WTC11 (cell line): ENCODE data around the gene SGO2. TPM values are rescaled to one million over a fixed set of nuclear protein-coding genes. Genes with fewer than 3 reads are reported as not detected.

Source experiments
- ATAC-seq: fragments of 200-7000 bp; cut with Tn5 transposase; 2 replicates; pipeline ENCODE4 v1.10.0; 2021; ENCODE audit warnings: mild to moderate bottlenecking, moderate library complexity
- CTCF ChIA-PET: fragments of 300-600 bp; sonication (Branson Sonifier 250); formaldehyde crosslinking; loops from one replicate; lab custom pipeline; 2021; ENCODE audit warnings: antibody characterized with exemption; lab: Charles Lee
- POLR2A ChIA-PET: fragments of 350-600 bp; sonication (Branson Sonifier 250); formaldehyde crosslinking; loops from one replicate; lab custom pipeline; 2021; ENCODE audit warnings: antibody characterized with exemption; lab: Charles Lee
- DNase-seq: peaks from one replicate; pipeline ENCODE4 v3.0.0; 2021; ENCODE audit warnings: low spot score
- H3K27ac Mint-ChIP-seq: 2 replicates; pipeline ENCODE4 v1.8.0; 2021; ENCODE audit warnings: mixed read lengths
- H3K27me3 Mint-ChIP-seq: 2 replicates; pipeline ENCODE4 v1.8.0; 2021; ENCODE audit warnings: low read depth, mild to moderate bottlenecking, moderate library complexity, mixed read lengths
- H3K36me3 Mint-ChIP-seq: 2 replicates; pipeline ENCODE4 v1.8.0; 2021; ENCODE audit warnings: mixed read lengths
- H3K4me1 Mint-ChIP-seq: 2 replicates; pipeline ENCODE4 v1.8.0; 2022; ENCODE audit warnings: mixed read lengths
- H3K4me3 Mint-ChIP-seq: 2 replicates; pipeline ENCODE4 v1.8.0; 2021; ENCODE audit warnings: mild to moderate bottlenecking, moderate library complexity, mixed read lengths
- H3K9me3 Mint-ChIP-seq: 2 replicates; pipeline ENCODE4 v1.8.0; 2021; ENCODE audit warnings: mixed read lengths
- ESRRA ChIP-seq: sonication (generic); formaldehyde crosslinking; IDR thresholded peaks from 2 replicates; pipeline ENCODE4 v1.8.1; 2022; ENCODE audit warnings: mild to moderate bottlenecking, missing genetic modification reagents, borderline replicate concordance
- FOXJ3 ChIP-seq: sonication (generic); formaldehyde crosslinking; IDR thresholded peaks from 2 replicates; pipeline ENCODE4 v1.9.0; 2021; ENCODE audit warnings: missing genetic modification reagents, mild to moderate bottlenecking, borderline replicate concordance
- KAT7 ChIP-seq: sonication (generic); formaldehyde crosslinking; IDR thresholded peaks from 2 replicates; pipeline ENCODE4 v1.8.1; 2023; ENCODE audit warnings: missing genetic modification reagents, mild to moderate bottlenecking, borderline replicate concordance
- MYBL2 ChIP-seq: sonication (generic); formaldehyde crosslinking; IDR thresholded peaks from 2 replicates; pipeline ENCODE4 v1.8.1; 2023; ENCODE audit warnings: mild to moderate bottlenecking, moderate library complexity, missing genetic modification reagents
- NR1H2 ChIP-seq: sonication (generic); formaldehyde crosslinking; IDR thresholded peaks from 2 replicates; pipeline ENCODE4 v1.9.0; 2021; ENCODE audit warnings: mild to moderate bottlenecking, moderate library complexity, missing genetic modification reagents
- NR2C2 ChIP-seq: sonication (generic); formaldehyde crosslinking; IDR thresholded peaks from 2 replicates; pipeline ENCODE4 v1.8.0; 2022; ENCODE audit warnings: mild to moderate bottlenecking, missing genetic modification reagents
- NR3C1 ChIP-seq: sonication (generic); formaldehyde crosslinking; conservative IDR thresholded peaks from 2 replicates; pipeline ENCODE4 v1.8.1; 2023; ENCODE audit warnings: low read depth, mild to moderate bottlenecking, missing genetic modification reagents
- RORB ChIP-seq: fragments of 250-450 bp; sonication (Bioruptor Pico); IDR thresholded peaks from 2 replicates; pipeline ENCODE4 v1.9.0; 2021; ENCODE audit warnings: mild to moderate bottlenecking
- SMAD3 ChIP-seq: sonication (generic); formaldehyde crosslinking; IDR thresholded peaks from 2 replicates; pipeline ENCODE4 v1.8.0; 2022; ENCODE audit warnings: missing genetic modification reagents, mild to moderate bottlenecking, borderline replicate concordance
- TCF7 ChIP-seq: sonication (generic); formaldehyde crosslinking; IDR thresholded peaks from 2 replicates; pipeline ENCODE4 v1.8.0; 2022; ENCODE audit warnings: mild to moderate bottlenecking, low read depth, missing genetic modification reagents, moderate library complexity
- ZNF232 ChIP-seq: sonication (generic); formaldehyde crosslinking; IDR thresholded peaks from 2 replicates; pipeline ENCODE4 v1.8.0; 2022; ENCODE audit warnings: mild to moderate bottlenecking, missing genetic modification reagents
- ZNF416 ChIP-seq: fragments of 250-450 bp; sonication (Bioruptor Pico); IDR thresholded peaks from 2 replicates; pipeline ENCODE4 v1.9.0; 2021; ENCODE audit warnings: mild to moderate bottlenecking, inconsistent platforms
- ZNF423 ChIP-seq: fragments of 250-450 bp; sonication (Bioruptor Pico); IDR thresholded peaks from 2 replicates; pipeline ENCODE4 v2.1.2; 2022; ENCODE audit warnings: mild to moderate bottlenecking, moderate library complexity
- total RNA-seq: library from RNA; stranded (reverse); gene quantifications from 3 replicates; pipeline ENCODE4 v1.2.3, GENCODE V29; 2021
- TF ChIP-seq, protein P1 (sequence below): sonication (generic); formaldehyde crosslinking; IDR thresholded peaks from 2 replicates; pipeline ENCODE4 v1.8.0; 2023; ENCODE audit warnings: mild to moderate bottlenecking, missing genetic modification reagents
- TF ChIP-seq, protein P2 (sequence below): sonication (generic); formaldehyde crosslinking; IDR thresholded peaks from 2 replicates; pipeline ENCODE4 v1.8.0; 2022; ENCODE audit warnings: mild to moderate bottlenecking, missing genetic modification reagents
- TF ChIP-seq, protein P3 (sequence below): fragments of 250-450 bp; sonication (Bioruptor Pico); IDR thresholded peaks from 2 replicates; pipeline ENCODE4 v1.9.0; 2021; ENCODE audit warnings: mild to moderate bottlenecking
- TF ChIP-seq, protein P4 (sequence below): sonication (generic); formaldehyde crosslinking; IDR thresholded peaks from 2 replicates; pipeline ENCODE4 v1.8.1; 2022; ENCODE audit warnings: missing genetic modification reagents, borderline replicate concordance

Gene SGO2
- total RNA-seq, 1 experiment from 2014 or later, result 34.1 TPM

DNA sequence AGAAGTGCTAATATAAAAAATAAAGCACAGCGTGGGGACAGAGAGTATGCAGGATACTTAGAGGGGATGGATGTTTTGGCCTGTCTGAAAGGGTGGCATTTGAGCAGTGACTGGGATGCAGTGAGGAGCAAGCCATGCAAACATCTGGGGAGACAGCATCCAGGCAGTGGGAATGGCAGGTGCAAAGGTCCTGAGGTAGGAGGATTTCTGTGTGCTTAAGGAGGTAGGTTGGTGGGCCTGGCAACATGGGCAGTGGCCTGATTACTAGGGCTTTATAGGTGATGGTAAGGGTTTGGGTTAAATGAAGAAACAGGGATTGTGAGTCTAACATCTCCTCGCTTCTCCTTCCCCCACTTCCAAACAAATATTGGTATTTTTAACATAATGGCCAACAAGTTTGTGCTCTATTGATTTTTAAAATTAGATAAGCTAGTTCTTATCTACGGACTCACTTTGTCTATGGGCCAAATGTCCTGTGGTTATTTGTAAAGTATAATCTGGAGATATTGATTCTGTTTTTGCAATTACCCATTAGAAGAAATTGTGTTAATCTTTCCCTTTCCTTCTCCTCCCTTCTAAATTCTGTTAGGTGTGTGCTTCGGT, 62.2 kb downstream of the SGO2 start (continued):
- TF ChIP-seq, protein P1, sequence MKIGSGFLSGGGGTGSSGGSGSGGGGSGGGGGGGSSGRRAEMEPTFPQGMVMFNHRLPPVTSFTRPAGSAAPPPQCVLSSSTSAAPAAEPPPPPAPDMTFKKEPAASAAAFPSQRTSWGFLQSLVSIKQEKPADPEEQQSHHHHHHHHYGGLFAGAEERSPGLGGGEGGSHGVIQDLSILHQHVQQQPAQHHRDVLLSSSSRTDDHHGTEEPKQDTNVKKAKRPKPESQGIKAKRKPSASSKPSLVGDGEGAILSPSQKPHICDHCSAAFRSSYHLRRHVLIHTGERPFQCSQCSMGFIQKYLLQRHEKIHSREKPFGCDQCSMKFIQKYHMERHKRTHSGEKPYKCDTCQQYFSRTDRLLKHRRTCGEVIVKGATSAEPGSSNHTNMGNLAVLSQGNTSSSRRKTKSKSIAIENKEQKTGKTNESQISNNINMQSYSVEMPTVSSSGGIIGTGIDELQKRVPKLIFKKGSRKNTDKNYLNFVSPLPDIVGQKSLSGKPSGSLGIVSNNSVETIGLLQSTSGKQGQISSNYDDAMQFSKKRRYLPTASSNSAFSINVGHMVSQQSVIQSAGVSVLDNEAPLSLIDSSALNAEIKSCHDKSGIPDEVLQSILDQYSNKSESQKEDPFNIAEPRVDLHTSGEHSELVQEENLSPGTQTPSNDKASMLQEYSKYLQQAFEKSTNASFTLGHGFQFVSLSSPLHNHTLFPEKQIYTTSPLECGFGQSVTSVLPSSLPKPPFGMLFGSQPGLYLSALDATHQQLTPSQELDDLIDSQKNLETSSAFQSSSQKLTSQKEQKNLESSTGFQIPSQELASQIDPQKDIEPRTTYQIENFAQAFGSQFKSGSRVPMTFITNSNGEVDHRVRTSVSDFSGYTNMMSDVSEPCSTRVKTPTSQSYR, result no peak
- no peak for TF ChIP-seq NR1H2
- no peak for TF ChIP-seq ZNF423 (CRISPR knock-in tag)
- TF ChIP-seq, all 79 proteins: peak for 0

DNA sequence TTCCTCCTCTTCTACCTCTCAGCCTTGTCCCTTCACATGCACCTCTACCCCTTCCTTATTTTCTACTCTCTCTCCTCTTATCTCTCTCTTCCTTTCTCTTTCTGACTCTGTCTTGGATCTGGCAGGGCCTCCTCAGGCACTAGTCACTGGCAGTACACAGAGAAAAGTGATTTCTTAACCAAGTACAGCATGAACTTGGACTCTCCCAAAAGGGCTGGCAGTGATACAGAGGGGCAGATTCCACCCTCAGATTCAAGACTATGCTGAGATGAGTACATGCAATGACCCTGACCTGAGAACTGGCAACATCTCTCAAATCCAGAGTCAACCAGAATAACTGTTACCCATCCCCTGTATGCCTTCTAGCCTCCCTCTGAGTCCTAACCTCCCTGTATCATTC, 64.1 kb downstream of the SGO2 start:
- H3K36me3 Mint-ChIP-seq, result no peaks in the 10 kb centered on the region
- no peak for ATAC-seq
- ChIA-PET CTCF (no interaction called here), POLR2A (no interaction called here)
- TF ChIP-seq, protein P2, sequence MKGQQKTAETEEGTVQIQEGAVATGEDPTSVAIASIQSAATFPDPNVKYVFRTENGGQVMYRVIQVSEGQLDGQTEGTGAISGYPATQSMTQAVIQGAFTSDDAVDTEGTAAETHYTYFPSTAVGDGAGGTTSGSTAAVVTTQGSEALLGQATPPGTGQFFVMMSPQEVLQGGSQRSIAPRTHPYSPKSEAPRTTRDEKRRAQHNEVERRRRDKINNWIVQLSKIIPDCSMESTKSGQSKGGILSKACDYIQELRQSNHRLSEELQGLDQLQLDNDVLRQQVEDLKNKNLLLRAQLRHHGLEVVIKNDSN (CRISPR knock-in tag), result no peak
- TF ChIP-seq ESRRA (CRISPR knock-in tag) (no peak), KAT7 (CRISPR knock-in tag) (no peak), FOXJ3 (CRISPR knock-in tag) (no peak)
- H3K9me3 Mint-ChIP-seq, result no peaks in the 10 kb centered on the region
- H3K4me3 Mint-ChIP-seq, result no peak overlapping the region
- no peak overlapping the region for H3K27ac Mint-ChIP-seq
- no peak for DNase-seq
- H3K4me1 Mint-ChIP-seq, result peaks cover 7% of the 10 kb centered on the region
- H3K27me3 Mint-ChIP-seq, result peaks cover 24% of the 10 kb centered on the region

DNA sequence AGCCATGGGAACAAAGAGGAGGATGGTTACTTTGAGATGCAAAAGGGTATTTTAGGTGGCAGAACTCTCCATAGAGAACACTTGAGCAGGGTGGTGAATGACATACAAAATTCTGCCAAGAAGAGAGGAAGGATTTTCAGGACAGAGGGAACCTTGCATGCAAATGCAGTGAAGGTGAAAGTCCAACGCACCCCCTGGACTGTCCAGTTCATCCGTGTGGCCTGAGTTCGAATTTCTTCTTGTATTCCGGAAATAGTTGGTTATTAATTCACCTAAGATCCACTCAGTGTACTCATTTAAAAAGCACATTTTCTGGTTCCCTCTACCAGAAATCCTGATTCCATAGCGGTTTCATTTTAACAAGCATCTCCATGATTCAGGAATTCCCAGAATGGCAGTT, 65.3 kb downstream of the SGO2 start:
- peaks cover 4% of the 10 kb centered on the region; the same call in 1 of the 2 replicates for H3K4me1 Mint-ChIP-seq
- H3K27ac Mint-ChIP-seq, result no peak overlapping the region
- no peaks in the 10 kb centered on the region for H3K9me3 Mint-ChIP-seq
- no peak for ATAC-seq
- TF ChIP-seq, protein P3, sequence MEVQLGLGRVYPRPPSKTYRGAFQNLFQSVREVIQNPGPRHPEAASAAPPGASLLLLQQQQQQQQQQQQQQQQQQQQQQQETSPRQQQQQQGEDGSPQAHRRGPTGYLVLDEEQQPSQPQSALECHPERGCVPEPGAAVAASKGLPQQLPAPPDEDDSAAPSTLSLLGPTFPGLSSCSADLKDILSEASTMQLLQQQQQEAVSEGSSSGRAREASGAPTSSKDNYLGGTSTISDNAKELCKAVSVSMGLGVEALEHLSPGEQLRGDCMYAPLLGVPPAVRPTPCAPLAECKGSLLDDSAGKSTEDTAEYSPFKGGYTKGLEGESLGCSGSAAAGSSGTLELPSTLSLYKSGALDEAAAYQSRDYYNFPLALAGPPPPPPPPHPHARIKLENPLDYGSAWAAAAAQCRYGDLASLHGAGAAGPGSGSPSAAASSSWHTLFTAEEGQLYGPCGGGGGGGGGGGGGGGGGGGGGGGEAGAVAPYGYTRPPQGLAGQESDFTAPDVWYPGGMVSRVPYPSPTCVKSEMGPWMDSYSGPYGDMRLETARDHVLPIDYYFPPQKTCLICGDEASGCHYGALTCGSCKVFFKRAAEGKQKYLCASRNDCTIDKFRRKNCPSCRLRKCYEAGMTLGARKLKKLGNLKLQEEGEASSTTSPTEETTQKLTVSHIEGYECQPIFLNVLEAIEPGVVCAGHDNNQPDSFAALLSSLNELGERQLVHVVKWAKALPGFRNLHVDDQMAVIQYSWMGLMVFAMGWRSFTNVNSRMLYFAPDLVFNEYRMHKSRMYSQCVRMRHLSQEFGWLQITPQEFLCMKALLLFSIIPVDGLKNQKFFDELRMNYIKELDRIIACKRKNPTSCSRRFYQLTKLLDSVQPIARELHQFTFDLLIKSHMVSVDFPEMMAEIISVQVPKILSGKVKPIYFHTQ (CRISPR knock-in tag), result no peak
- TF ChIP-seq TCF7 (CRISPR knock-in tag), result no peak
- no peak for TF ChIP-seq MYBL2 (CRISPR knock-in tag)
- no peak for TF ChIP-seq NR3C1 (CRISPR knock-in tag)
- TF ChIP-seq, protein P4, sequence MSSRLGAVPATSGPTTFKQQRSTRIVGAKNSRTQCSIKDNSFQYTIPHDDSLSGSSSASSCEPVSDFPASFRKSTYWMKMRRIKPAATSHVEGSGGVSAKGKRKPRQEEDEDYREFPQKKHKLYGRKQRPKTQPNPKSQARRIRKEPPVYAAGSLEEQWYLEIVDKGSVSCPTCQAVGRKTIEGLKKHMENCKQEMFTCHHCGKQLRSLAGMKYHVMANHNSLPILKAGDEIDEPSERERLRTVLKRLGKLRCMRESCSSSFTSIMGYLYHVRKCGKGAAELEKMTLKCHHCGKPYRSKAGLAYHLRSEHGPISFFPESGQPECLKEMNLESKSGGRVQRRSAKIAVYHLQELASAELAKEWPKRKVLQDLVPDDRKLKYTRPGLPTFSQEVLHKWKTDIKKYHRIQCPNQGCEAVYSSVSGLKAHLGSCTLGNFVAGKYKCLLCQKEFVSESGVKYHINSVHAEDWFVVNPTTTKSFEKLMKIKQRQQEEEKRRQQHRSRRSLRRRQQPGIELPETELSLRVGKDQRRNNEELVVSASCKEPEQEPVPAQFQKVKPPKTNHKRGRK, result no peak
- no peak for TF ChIP-seq ZNF416
- TF ChIP-seq SMAD3 (CRISPR knock-in tag), result no peak
- TF ChIP-seq ZNF232 (CRISPR knock-in tag), result no peak
- TF ChIP-seq NR2C2 (CRISPR knock-in tag), result no peak
- no peak for TF ChIP-seq RORB (CRISPR knock-in tag)
- POLR2A ChIA-PET, result no interaction called here
- no peak overlapping the region for H3K4me3 Mint-ChIP-seq
- no peaks in the 10 kb centered on the region for H3K36me3 Mint-ChIP-seq
- CTCF ChIA-PET, result no interaction called here
- peaks cover 22% of the 10 kb centered on the region for H3K27me3 Mint-ChIP-seq
- no peak for DNase-seq
